Middle frontal gyrus (tissue), 1 donor: ENCODE results near the gene SLC25A45.

Source experiments
- DNase-seq: peaks from one replicate; pipeline ENCODE4 v3.0.0-alpha.2; 2015; ENCODE audit warnings: low spot score; ENCODE audit errors: extremely low spot score

Gene SLC25A45

GRCh38 chr11:65404638-65405339 is 22.3 kb upstream of the SLC25A45 start:
- DNase-seq = no peak

DNA sequence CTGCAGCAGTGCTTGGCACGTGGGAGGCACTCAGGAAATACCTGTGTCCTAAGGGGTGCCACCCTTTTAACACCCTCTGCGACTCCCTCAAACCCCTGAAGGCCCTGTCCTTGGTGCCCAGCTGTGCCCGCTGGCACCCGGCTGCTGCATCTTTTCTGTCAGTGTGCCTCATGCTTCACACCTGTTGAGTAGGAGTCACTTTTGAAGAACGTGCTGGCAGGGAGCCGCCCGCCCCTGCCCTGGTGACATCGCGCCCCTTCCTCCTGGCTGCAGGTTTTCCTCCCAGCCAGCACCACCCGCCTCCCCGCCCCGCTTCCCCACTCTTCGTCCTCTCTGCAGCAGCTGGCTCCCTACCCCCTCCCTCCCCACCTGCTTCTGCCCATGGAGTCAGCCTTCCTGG is 21.8 kb upstream of the SLC25A45 start:
- DNase-seq = no peak

- DNase-seq = no peak
Measured at GRCh38 chr11:65403607-65404121, 21.2 kb upstream of the SLC25A45 start.

DNA sequence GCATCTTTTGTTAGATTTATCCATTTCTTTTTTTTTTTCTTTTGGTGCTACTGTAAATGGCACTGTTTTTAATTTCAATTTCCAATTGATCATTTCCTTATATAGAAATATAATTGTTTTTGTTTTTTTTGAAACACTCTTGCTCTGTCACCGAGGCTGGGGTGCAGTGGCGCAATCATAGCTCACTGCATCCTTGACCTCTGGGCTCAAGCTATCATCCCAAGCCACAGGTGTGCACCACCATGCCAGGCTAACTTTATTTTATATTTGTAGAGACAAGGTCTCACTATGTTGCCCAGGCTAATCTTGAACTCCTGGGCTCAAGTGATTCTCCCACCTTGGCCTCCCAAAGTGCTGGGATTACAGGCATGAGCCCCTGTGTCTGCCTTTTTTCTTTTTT is 20.3 kb upstream of the SLC25A45 start:
- DNase-seq = no peak

GRCh38 chr11:65401803-65402248 is 19.4 kb upstream of the SLC25A45 start:
- DNase-seq = no peak

- DNase-seq = no peak
Measured at GRCh38 chr11:65401073-65401802, 18.8 kb upstream of the SLC25A45 start.

DNA sequence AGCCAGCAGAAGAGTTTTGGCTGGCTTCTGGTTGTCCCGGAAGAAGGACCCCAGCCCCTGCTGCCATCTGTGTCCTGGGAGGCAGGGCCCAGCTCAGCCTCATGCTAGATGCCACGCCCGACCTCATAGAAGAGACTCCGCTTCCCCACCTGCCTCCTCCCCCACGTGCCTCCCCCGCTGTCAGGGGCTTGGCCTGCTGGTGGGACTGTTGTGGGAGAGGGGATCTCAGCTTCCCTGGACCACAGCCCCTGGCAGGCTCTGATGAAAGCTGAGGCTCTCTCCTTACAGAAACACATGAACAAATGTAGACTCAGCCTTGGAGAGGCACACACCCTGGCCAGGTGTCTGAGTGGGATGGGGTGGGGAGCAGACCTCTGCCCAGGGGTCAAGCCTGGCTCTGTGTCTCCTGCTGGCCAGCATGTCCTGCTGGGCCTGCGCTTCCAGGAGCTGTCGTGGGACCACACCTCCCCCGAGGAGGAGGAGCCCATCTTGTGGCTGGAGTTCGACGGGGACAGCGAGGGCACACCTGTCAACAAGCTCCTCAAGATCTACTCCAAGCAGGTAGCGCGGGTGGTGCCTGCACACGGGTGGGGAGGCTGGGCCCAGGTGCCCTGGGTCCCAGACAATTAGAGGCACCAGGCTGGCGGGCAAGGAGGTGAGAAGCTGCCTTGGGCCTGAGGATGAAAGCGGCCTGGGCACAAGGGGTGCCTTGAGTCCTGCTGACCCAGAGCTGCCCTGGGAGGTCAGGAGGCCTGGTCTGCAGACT is 18.0 kb upstream of the SLC25A45 start:
- no peak for DNase-seq

DNA sequence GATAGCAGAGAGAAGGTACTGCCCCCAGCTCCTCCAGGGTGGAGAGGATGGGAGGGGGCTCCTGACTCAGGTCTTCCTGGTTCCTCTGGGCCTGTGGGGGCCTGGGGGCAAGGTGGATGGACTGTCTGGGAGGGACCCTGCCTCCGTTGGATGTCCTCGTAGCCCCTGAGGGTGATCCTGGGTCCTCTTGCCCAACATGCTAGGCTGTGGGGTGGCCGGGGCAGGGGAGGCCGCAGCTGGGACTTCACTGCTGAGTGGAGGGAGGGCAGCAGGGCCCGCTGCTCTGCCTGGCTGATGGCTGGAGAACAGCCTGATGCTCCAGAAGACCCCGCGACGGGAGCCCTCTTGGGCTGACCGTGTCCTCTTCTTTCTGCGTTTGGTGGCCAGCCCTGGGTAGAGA is 17.4 kb upstream of the SLC25A45 start:
- DNase-seq = no peak

- no peak for DNase-seq
Measured at GRCh38 chr11:65399249-65399648, 16.8 kb upstream of the SLC25A45 start.

- no peak for DNase-seq
Measured at GRCh38 chr11:65398362-65398910, 16.0 kb upstream of the SLC25A45 start.

GRCh38 chr11:65396769-65397745 is 14.6 kb upstream of the SLC25A45 start:
- DNase-seq = no peak

GRCh38 chr11:65395961-65396530 is 13.6 kb upstream of the SLC25A45 start:
- no peak for DNase-seq

- DNase-seq = no peak
Measured at GRCh38 chr11:65394125-65394536, 11.7 kb upstream of the SLC25A45 start.

DNA sequence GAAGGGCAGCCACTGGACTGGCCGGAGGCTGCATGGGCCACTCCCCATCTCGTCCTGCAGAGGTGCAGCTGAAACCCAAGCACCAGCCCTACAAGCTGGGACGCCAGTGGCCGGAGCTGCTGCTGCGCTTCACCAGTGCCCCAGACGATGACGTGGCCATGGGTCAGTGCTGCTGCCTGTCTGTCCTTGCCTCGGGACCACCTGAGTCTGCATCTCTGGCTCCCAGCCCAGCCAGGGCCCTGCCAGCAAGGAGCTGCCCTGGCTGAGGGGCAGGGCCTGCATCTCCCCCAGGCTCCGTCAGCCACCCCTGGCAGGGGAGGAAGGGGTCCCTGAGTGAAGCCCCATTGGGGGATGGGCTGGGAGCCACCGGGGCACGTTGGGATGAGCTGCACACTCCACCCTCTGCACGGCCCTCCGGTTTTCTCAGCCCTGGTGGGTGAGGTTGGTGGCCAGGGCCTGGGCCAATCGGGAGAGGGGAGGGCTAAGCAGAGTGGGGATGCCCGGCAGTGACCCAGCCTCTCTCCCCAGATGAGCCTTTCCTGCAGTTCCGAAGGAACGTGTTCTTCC is 11.2 kb upstream of the SLC25A45 start:
- DNase-seq = no peak

DNA sequence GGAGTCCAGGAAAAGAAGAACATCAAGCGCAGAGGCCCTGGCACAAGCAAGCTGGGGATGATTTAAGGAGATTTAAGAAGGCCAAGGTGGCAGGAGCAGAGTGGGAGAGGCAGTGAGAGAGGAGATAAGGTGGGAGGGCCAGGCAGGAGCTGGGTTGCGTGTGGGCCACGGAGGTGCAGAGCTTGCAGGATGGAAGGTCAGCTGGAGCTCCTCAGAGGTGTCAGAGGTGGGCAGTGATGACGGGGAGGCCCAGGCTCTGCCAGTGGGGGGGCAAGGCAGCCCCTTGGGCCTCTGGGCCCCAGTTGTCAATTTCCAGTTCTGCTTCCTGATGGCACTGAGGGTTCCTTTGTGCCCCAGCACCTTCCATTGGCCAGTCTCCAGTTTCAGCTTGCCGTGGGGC is 10.5 kb upstream of the SLC25A45 start:
- DNase-seq = no peak

- no peak for DNase-seq
Measured at GRCh38 chr11:65392186-65392829, 9.9 kb upstream of the SLC25A45 start.

- no peak for DNase-seq
Measured at GRCh38 chr11:65390996-65391395, 8.6 kb upstream of the SLC25A45 start.

- DNase-seq = no peak
Measured at GRCh38 chr11:65390099-65390941, 7.9 kb upstream of the SLC25A45 start.
